ENCODE measurements around the gene AP2M1.
"Not testable (repeated sequence)": the region's sequence is repeated elsewhere in the genome, so short reads cannot be mapped to it uniquely, and the experiment has no call there.

Gene AP2M1

DNA sequence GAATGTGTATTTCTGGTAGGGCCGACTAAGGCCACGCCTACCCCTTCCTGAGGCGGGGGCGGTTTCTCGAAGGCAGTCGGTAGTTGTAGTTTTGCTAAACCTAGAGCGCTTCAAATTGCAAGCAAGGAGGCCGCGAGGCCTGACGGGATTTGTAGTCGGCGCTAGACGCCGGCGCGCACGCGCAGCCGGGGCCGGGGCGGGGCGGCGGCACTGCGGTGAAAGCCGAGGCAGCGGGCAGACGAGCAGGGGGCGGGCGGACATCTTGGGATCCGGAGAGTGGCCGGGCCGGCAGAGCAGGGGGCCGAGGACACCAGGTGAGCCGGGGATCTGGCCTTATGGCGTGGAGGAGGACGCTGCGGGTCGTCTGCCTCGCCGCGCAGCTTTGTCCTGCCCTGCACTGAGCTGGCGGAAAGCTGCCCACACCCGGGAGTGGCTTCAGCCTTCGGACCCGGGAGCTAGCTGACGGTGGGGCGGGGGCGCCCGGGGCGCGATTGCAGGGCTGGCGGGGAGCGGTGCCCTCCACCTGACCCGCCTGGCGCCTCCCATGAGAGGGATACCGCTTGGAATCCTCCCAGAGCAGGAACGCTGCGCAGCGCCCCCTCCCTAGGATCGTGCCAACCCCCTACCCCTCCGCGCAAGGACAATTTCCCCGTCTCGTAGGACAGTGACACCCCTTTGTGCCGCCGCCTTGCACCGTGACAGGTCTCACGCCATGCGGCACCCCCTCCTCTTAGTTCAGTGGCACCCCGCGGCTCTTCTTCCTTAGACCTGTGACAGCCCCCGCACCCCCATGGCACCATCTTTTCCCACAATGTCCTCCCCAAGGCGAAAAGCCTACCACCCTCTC, at the start of gene AP2M1:
Gene AP2M1 (plus strand): TSS at position 210 of the 847 bp plus-strand sequence. CDS start 2,139 bp downstream, outside the sequence.
- peak; percentile 99 for DNase-seq

- no peak for DNase-seq
These were observed 48.6 kb upstream of the AP2M1 start for GRCh38 chr3:184126006-184126405.

DNA sequence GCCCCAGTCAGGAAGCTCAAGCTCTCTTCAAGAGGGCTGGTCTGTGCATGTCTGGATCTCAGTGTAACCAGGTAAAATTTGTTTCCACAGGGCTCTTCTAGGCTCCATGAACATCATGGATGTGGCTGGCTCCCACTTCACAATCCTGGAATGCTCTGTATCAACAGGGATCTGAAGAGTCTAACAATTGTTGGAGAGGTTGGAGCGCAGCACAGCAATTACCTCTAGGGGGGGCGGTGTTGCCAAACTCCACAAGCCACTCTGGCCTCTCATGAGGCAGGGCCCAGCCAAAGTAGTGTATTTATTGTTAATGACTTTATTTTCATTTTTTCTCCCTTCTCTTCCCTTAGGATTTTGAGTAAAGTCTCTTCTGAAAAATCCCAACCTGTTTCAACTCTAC, 45.6 kb upstream of the AP2M1 start:
- DNase-seq, result no peak

DNA sequence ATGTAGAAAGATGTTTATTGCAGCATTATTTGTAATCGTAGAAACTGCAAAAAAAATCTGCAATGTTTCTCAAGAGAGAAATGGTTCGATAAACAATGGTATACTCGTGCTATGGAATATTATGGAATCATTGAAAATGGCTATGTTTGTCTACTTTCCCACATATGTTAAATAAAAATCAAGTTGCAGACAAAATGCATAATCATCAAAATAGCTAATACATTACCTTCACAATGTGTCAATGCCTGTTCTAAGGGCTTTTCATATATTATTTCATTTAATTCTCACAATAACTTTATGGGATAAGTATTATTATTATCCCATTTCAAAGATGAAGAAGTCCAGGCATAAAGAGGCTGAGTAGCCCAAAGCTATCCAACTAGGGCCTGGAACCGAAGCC, 41.7 kb upstream of the AP2M1 start:
- no peak for DNase-seq

DNA sequence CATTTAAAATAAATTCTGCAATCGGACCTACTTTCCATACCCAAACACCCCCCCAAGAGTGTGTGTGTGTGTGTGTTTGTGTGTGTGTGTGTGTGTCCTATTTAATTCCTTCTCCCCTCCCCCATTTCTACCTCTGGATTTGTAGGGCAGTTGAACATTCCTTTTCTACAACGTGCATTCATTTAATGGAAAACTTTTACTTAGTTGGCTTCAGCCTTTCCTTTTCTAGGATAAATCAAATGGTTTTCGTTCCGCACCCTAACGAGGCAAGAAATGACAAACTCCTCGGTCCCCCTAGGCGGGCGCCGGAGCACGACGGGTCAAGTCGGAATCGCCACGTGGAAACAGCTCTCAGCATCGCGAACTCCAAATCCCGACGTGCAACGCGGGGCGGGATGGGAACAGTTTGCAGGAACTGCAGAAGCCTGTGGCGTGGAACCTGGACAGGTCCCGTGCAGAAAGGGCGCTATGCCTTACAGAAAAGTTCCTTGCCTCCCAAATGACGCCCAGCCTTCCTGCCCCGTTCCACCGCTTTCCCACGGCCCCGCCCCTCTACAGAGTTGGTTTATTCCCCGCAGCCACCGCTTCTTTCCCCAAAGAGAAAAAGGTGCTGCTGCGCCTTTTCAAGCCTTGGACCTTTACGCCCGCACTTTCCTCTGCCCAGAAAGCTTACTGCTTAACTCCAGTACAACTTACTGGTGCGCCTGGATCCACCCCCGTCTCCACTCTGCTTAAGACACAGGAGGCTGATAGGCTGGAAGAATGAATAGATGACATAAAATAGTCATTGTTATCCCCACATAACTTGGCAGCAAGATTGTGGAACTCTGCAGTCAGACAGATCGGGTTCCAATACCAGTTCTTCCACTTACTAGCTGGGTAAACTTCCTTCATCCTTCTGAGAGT, 40.6 kb upstream of the AP2M1 start:
- peak; percentile 39 for DNase-seq

GRCh38 chr3:184134746-184135148, 39.9 kb upstream of the AP2M1 start:
- no peak for DNase-seq

GRCh38 chr3:184135149-184135910, 39.3 kb upstream of the AP2M1 start, which contains the start of gene EIF2B5:
EIF2B5 (plus strand) TSS chr3:184135358; CDS start chr3:184135386, 28 bp downstream.
- DNase-seq, result peak; percentile 89

DNA sequence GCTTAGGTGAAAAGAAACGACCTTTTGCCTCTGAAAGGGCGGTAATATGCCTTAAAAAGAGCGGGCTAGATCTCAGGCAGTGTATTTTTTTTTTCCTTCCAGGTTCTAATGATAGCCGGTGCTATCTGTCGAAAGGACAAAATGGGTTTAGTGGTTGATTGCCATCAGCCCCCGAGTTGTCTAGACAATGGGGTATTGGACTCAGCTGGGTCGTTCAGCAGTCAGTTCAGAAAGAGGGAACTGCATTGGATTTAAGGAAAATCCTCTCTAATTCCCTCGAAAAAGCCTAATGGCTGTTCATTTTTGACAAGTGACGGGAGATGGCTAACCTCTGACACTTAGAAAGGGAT, 38.8 kb upstream of the AP2M1 start:
- DNase-seq, result no peak

DNA sequence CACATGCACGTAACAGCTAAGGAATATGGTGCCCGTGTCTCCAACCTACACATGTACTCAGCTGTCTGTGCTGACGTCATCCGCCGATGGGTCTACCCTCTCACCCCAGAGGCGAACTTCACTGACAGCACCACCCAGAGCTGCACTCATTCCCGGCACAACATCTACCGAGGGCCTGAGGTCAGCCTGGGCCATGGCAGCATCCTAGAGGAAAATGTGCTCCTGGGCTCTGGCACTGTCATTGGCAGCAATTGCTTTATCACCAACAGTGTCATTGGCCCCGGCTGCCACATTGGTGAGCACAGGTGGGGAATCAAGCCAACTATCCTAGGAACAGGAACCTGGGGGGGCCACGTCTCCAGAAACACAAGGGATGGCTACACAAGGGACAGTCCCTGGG, 34.2 kb upstream of the AP2M1 start:
- no peak for DNase-seq

DNA sequence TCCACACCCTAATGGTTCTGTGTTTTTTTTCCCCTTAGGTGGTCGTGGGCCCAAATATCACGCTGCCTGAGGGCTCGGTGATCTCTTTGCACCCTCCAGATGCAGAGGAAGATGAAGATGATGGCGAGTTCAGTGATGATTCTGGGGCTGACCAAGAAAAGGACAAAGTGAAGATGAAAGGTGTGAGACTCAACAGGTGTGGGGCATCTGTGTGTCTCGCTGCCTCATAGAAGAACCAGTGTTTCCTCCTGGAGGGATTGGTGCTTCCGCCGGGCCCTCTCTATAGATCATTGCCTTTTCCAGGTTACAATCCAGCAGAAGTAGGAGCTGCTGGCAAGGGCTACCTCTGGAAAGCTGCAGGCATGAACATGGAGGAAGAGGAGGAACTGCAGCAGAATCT, 32.5 kb upstream of the AP2M1 start:
- no peak for DNase-seq

DNA sequence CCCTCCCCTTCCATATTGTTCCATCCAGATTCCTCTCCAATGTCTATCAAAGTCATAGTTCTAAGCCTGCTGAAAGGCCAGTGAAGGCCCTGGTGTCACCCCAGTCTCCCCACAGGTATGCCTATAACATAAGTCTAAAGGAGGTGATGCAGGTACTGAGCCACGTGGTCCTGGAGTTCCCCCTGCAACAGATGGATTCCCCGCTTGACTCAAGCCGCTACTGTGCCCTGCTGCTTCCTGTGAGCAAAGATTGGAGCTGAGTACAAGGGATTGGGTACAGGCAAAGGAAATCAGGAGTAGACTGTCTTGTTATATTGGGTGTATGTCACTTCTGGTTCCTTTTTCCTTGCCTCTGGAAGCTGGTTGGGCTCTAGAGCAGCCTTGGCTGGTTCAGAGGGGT, 31.3 kb upstream of the AP2M1 start:
- DNase-seq, result no peak

- DNase-seq, result no peak
These were observed 30.1 kb upstream of the AP2M1 start for GRCh38 chr3:184144505-184144904.

DNA sequence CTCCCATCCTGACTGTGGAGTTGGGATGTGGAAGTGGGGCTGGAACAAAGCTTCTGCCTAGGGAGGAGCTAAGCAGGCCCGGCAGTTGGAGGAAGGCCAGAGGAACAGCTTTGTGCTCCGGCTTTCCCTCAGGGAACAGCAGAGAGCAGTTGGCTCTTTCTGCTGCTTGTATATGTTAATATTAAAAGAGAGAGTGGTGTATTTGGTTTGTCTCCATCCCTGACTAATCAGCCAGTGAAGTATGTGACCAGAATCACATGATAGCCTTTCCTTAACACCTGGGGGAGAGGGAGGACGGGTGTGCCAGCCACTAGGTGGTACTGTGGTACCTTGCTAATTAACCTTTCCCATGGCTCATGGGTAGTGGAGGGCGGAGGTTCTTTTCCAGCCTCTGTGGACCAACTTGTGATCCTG, 29.5 kb upstream of the AP2M1 start:
- DNase-seq, result peak; percentile 39

- DNase-seq, result no peak
These were observed 28.8 kb upstream of the AP2M1 start for GRCh38 chr3:184145751-184146270.

DNA sequence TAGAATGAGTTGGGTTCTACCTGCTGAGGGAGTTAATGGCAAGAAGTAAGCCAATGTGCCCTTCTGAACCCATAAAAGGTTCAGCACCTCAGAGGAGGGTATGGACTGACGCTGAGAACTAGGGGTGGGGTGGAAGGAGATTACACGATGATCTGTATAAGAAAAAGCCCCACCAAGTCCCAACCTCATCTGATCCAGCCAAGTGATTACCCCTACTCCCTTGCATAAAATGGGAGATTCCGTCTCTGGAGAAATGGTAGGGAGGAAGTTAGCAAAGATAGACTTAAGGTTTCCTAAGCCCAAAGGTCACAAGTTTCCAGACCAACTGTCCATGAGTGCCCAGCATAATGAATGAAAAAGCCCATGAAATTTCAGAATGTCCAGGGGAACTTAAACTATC, 26.6 kb upstream of the AP2M1 start:
- DNase-seq, result no peak

GRCh38 chr3:184149123-184149522, 25.5 kb upstream of the AP2M1 start:
- DNase-seq, result no peak

- not testable (repeated sequence) for DNase-seq
These were observed 24.9 kb upstream of the AP2M1 start for GRCh38 chr3:184149770-184150169.

- peak; percentile 63 for DNase-seq
These were observed 19.6 kb upstream of the AP2M1 start, which contains the start of gene DVL3 for GRCh38 chr3:184154885-184155643. DVL3 (plus strand) TSS chr3:184155377; CDS start chr3:184155636, 259 bp downstream.

- peak; percentile 37 for DNase-seq
These were observed 18.8 kb upstream of the AP2M1 start for GRCh38 chr3:184155644-184156521.

DNA sequence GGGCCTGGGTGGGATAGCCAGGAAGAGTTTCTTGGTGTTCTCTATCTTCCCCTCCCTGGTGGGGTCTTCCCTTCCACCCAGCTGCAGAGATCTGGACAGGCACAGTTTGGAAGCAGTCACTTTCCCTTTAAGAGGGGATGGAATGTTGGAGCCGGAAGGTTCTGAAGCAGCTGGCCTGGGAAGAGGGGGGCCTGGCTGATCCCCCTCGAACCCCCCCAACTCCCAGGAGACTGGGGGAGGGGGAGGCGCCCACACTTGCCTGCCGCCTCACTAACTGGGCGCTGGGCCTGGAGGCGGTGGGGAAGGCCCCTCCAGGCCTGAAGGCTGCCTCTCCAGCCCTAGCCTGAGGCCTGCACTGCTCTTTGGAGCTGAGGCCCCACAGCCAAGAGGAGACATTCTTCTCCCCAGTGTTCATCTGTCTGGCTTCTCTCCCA, 18.1 kb upstream of the AP2M1 start:
- no peak for DNase-seq

GRCh38 chr3:184157206-184157605, 17.4 kb upstream of the AP2M1 start:
- no peak for DNase-seq
